H1 (cell line): ENCODE measurements around the gene FAM81A.

Experiments used
- CEBPB ChIP-seq: IDR thresholded peaks from 2 replicates; pipeline ENCODE4 v1.6.1; 2012; ENCODE audit warnings: low read depth, low read length
- CHD1 ChIP-seq: IDR thresholded peaks from 2 replicates; pipeline ENCODE4 v1.6.1; 2012; ENCODE audit warnings: low read depth, low read length, improper control_type of control experiment
- EZH2 ChIP-seq: fragments of 200-600 bp; sonication (generic); IDR thresholded peaks from 2 replicates; pipeline ENCODE4 v1.7.1; 2012; ENCODE audit warnings: low read depth, mild to moderate bottlenecking, moderate library complexity, low read length, inconsistent platforms; ENCODE audit not compliant: severe bottlenecking
- KDM1A ChIP-seq: fragments of 200-600, 300-600 bp; sonication (generic); IDR thresholded peaks from 2 replicates; pipeline ENCODE4 v1.7.1; 2016; ENCODE audit warnings: mild to moderate bottlenecking, low read length, borderline replicate concordance
- NRF1 ChIP-seq: IDR thresholded peaks from 2 replicates; pipeline ENCODE4 v1.6.1; 2011; ENCODE audit warnings: mild to moderate bottlenecking, low read depth, low read length, improper control_type of control experiment
- POLR2A ChIP-seq, 2 experiments: IDR thresholded peaks; 1 replicate in 1 of 2; 2 replicates in 1 of 2; pipeline ENCODE4 v1.6.1; 2011; ENCODE audit warnings: low read depth in 2 of 2, low read length in 2 of 2, mild to moderate bottlenecking in 2 of 2; ENCODE audit errors: control extremely low read depth in 1 of 2
- RAD21 ChIP-seq, 2 experiments: IDR thresholded peaks in 1 of 2; conservative IDR thresholded peaks in 1 of 2; 2 replicates each; pipeline ENCODE4 v1.6.1; 2011; ENCODE audit warnings: low read depth in 2 of 2, low read length in 2 of 2, improper control_type of control experiment in 1 of 2, inconsistent platforms in 1 of 2, mild to moderate bottlenecking in 1 of 2, moderate library complexity in 1 of 2
- SIN3A ChIP-seq, 2 experiments: IDR thresholded peaks in 1 of 2; conservative IDR thresholded peaks in 1 of 2; 2 replicates each; pipeline ENCODE4 v1.6.1; 2011 to 2012; ENCODE audit warnings: low read length in 2 of 2, improper control_type of control experiment in 1 of 2, low read depth in 1 of 2, mild to moderate bottlenecking in 1 of 2
- SP1 ChIP-seq: IDR thresholded peaks from 2 replicates; pipeline ENCODE4 v1.6.1; 2011; ENCODE audit warnings: low read depth, low read length
- SP2 ChIP-seq: IDR thresholded peaks from 2 replicates; pipeline ENCODE4 v1.6.1; 2012; ENCODE audit warnings: mild to moderate bottlenecking, low read length, inconsistent platforms
- SRF ChIP-seq: IDR thresholded peaks from 2 replicates; pipeline ENCODE4 v1.6.1; 2011; ENCODE audit warnings: mild to moderate bottlenecking, low read depth, low read length, moderate library complexity
- TF ChIP-seq, protein P1 (sequence below), 3 experiments: IDR thresholded peaks; 1 replicate in 2 of 3; 2 replicates in 1 of 3; pipeline versions ENCODE4 v1.5.1 to v1.6.1; 2011; ENCODE audit warnings: low read length in 3 of 3, mild to moderate bottlenecking in 3 of 3, inconsistent platforms in 2 of 3, low read depth in 1 of 3, moderate library complexity in 1 of 3; ENCODE audit not compliant: insufficient read depth in 1 of 3; ENCODE audit errors: control extremely low read depth in 1 of 3

- TF ChIP-seq POLR2A (IDR thresholded peaks at IDR 0.05; ENCODE audit: control extremely low read depth in 1 of 2, low read depth in 2 of 2, low read length in 2 of 2), result no peak
- no peak for TF ChIP-seq EZH2
- TF ChIP-seq, protein P1, sequence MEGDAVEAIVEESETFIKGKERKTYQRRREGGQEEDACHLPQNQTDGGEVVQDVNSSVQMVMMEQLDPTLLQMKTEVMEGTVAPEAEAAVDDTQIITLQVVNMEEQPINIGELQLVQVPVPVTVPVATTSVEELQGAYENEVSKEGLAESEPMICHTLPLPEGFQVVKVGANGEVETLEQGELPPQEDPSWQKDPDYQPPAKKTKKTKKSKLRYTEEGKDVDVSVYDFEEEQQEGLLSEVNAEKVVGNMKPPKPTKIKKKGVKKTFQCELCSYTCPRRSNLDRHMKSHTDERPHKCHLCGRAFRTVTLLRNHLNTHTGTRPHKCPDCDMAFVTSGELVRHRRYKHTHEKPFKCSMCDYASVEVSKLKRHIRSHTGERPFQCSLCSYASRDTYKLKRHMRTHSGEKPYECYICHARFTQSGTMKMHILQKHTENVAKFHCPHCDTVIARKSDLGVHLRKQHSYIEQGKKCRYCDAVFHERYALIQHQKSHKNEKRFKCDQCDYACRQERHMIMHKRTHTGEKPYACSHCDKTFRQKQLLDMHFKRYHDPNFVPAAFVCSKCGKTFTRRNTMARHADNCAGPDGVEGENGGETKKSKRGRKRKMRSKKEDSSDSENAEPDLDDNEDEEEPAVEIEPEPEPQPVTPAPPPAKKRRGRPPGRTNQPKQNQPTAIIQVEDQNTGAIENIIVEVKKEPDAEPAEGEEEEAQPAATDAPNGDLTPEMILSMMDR (IDR thresholded peaks at IDR 0.05; ENCODE audit: control extremely low read depth in 1 of 3, insufficient read depth in 1 of 3, low read depth in 1 of 3, low read length in 3 of 3), result no peak
- TF ChIP-seq CEBPB, result no peak
- no peak for TF ChIP-seq SRF
- no peak for TF ChIP-seq NRF1
- no peak for TF ChIP-seq SP1
- no peak for TF ChIP-seq SP2
- no peak for TF ChIP-seq RAD21 (IDR thresholded peaks at IDR 0.05 in 1 of 2, conservative IDR thresholded peaks at IDR 0.05 in 1 of 2; ENCODE audit: low read depth in 2 of 2, low read length in 2 of 2)
- TF ChIP-seq CHD1, result no peak
- no peak for TF ChIP-seq KDM1A
- no peak for TF ChIP-seq SIN3A (conservative IDR thresholded peaks at IDR 0.05 in 1 of 2, IDR thresholded peaks at IDR 0.05 in 1 of 2; ENCODE audit: low read depth in 1 of 2, low read length in 2 of 2)
These were observed 127.3 kb downstream of the FAM81A start for GRCh38 chr15:59565299-59565698.
